Skeletal muscle tissue (tissue), 4 donors: ENCODE measurements around the gene PAXIP1. TPM values are rescaled to one million over a fixed set of nuclear protein-coding genes. Genes with fewer than 3 reads are reported as not detected.

Source experiments
- H3K27ac ChIP-seq: one replicate; pipeline ENCODE4 v1.7.0; 2013; ENCODE audit warnings: mild to moderate bottlenecking, low read depth, low read length, inconsistent platforms
- H3K27me3 ChIP-seq, 3 donors: one replicate each; pipeline ENCODE4 v1.7.0; 2013; ENCODE audit warnings: low read length in 3 of 3; ENCODE audit not compliant: control insufficient read depth in 3 of 3, insufficient read depth in 3 of 3
- H3K36me3 ChIP-seq, 3 donors: one replicate each; pipeline ENCODE4 v1.7.0; 2013; ENCODE audit warnings: low read length in 3 of 3; ENCODE audit not compliant: control insufficient read depth in 3 of 3, insufficient read depth in 3 of 3
- H3K4me1 ChIP-seq, 3 donors: one replicate each; pipeline ENCODE4 v1.7.0; 2013; ENCODE audit warnings: low read length in 3 of 3, mild to moderate bottlenecking in 3 of 3; ENCODE audit not compliant: control insufficient read depth in 3 of 3, insufficient read depth in 3 of 3
- H3K4me3 ChIP-seq, 3 donors: one replicate each; pipeline ENCODE4 v1.7.0; 2013; ENCODE audit warnings: low read length in 3 of 3
- H3K9ac ChIP-seq, 3 donors: one replicate each; pipeline ENCODE4 v1.7.0; 2013; ENCODE audit warnings: low read length in 3 of 3, mild to moderate bottlenecking in 3 of 3, moderate library complexity in 2 of 3, low read depth in 1 of 3
- H3K9me3 ChIP-seq, 3 donors: one replicate each; pipeline ENCODE4 v1.7.0; 2013; ENCODE audit warnings: low read length in 3 of 3; ENCODE audit not compliant: control insufficient read depth in 3 of 3
- total RNA-seq: library from RNA; depleted of rRNA; stranded (reverse); fragments of >200 nt; gene quantifications from one replicate; pipeline ENCODE4 v1.2.3, GENCODE V29; 2014
- donor health status: Osteomylitis.

Gene PAXIP1
- total RNA-seq, 1 donor from 2014 or later = 7.8 TPM

DNA sequence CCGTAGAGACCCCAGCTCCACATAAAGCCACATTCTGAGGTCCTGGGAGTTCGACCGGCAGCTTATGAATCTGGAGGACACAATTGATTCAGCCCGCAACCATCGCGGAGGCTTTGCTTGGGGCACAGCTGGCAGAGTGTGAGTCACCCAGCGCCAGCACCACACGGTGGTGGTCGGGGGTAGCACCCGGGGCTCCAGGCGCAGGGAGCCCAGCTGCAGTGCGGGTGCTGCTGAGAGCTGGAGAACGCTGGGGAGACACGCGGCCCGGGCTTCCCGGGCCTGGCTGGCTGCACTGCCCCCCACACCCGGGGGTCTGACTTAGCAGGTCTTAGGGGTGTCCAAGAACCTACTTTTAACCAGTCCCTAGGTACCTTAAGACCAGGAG, 87.9 kb downstream of the PAXIP1 start:
- H3K27ac ChIP-seq = no peak overlapping the region
- H3K9me3 ChIP-seq = peaks cover 0 to 5% (median 4%) of the 10 kb centered on the region in 3 donors
- H3K27me3 ChIP-seq = peaks cover 19 to 27% (median 24%) of the 10 kb centered on the region in 3 donors
- H3K4me3 ChIP-seq = no peak overlapping the region
- peaks cover 0 to 4% (median 2%) of the 10 kb centered on the region in 3 donors for H3K4me1 ChIP-seq
- no peak overlapping the region for H3K9ac ChIP-seq
- no peaks in the 10 kb centered on the region for H3K36me3 ChIP-seq

GRCh38 chr7:154914308-154914995, 88.5 kb downstream of the PAXIP1 start:
- H3K36me3 ChIP-seq = no peaks in the 10 kb centered on the region
- no peak overlapping the region for H3K27ac ChIP-seq
- peaks cover 0 to 4% (median 2%) of the 10 kb centered on the region in 3 donors for H3K4me1 ChIP-seq
- H3K9ac ChIP-seq = peak overlapping the region in 1 of 3 donors; percentile 16
- H3K9me3 ChIP-seq = peaks cover 0 to 5% (median 4%) of the 10 kb centered on the region in 3 donors
- peaks cover 23 to 28% (median 24%) of the 10 kb centered on the region in 3 donors for H3K27me3 ChIP-seq
- peak overlapping the region in 1 of 3 donors; percentile 56 for H3K4me3 ChIP-seq

GRCh38 chr7:154913638-154914307, 89.2 kb downstream of the PAXIP1 start:
- Histone ChIP-seq H3K4me1 (peaks cover 0 to 4% (median 2%) of the 10 kb centered on the region in 3 donors), H3K9ac (peak overlapping the region in 1 of 3 donors; percentile 45), H3K36me3 (no peaks in the 10 kb centered on the region), H3K4me3 (peak overlapping the region in 2 of 3 donors; percentile 50 to 56), H3K27me3 (peaks cover 27 to 31% (median 30%) of the 10 kb centered on the region in 3 donors), H3K27ac (no peak overlapping the region), H3K9me3 (peaks cover 0 to 5% (median 4%) of the 10 kb centered on the region in 3 donors)

- H3K4me1 ChIP-seq = peaks cover 0 to 4% (median 2%) of the 10 kb centered on the region in 3 donors
- H3K36me3 ChIP-seq = no peaks in the 10 kb centered on the region
- no peak overlapping the region for H3K4me3 ChIP-seq
- H3K9ac ChIP-seq = no peak overlapping the region
- H3K27ac ChIP-seq = no peak overlapping the region
- peaks cover 0 to 5% (median 4%) of the 10 kb centered on the region in 3 donors for H3K9me3 ChIP-seq
- peaks cover 27 to 31% (median 31%) of the 10 kb centered on the region in 3 donors for H3K27me3 ChIP-seq
Observed at GRCh38 chr7:154912871-154913637, 89.9 kb downstream of the PAXIP1 start.

DNA sequence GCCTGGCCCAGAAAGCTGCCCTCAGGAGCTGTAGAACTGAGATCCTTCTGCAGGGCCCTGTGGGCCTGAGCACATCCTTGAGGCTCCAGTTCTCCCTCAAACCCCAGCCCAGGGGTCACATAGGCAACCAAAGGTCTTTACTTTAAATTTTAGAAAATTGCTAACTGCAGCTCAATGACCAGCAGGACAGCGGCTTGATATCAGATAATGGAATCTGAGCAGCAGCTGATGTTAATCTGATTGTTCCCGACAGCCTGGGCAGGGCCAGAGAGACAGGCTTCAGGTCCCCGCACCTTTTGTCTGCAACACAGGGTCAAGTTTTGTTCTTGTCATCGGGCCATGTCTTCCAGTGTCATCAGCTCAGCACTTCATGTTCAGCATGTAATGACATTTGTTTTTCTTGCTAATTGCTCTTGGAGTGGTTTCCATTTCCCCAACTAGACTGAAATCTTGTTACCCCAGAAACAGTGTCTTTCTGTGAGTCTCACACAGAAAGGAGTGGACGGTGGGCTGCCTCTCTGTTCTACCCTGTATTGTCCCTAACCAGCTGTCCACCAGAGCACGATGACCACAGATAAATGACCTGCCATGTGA, 91.0 kb downstream of the PAXIP1 start:
- peaks cover 31 to 35% (median 32%) of the 10 kb centered on the region in 3 donors for H3K27me3 ChIP-seq
- H3K4me3 ChIP-seq = no peak overlapping the region
- H3K27ac ChIP-seq = no peak overlapping the region

DNA sequence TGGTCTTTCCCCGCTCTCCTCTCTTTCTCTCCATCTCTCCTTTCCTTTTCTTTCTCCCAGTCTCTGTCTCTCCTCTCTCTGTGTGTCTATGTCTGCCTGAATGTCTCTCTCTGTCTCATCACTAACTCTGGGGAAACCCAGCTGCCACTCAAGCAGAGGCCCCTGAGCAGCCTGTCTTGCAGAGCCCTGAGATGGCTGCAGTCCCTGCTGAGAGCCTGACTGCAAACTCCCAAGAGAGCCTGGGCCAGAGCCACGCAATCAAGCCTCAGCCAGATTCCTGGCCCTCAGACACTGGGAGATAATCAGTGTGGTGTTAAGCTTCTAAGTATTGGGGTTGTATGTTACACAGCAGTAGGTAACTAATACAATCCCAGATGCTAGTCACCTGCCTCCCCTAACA, 91.5 kb downstream of the PAXIP1 start:
- peaks cover 0 to 4% (median 2%) of the 10 kb centered on the region in 3 donors for H3K4me1 ChIP-seq
- no peak overlapping the region for H3K4me3 ChIP-seq
- H3K36me3 ChIP-seq = no peaks in the 10 kb centered on the region
- H3K27me3 ChIP-seq = peaks cover 26 to 32% (median 29%) of the 10 kb centered on the region in 3 donors
- H3K9ac ChIP-seq = no peak overlapping the region
- peaks cover 0 to 5% (median 4%) of the 10 kb centered on the region in 3 donors for H3K9me3 ChIP-seq
- no peak overlapping the region for H3K27ac ChIP-seq

More for the DNA sequence above, 91.0 kb downstream of the PAXIP1 start:
- peaks cover 0 to 4% (median 2%) of the 10 kb centered on the region in 3 donors for H3K4me1 ChIP-seq
- H3K9ac ChIP-seq = no peak overlapping the region
- H3K9me3 ChIP-seq = peaks cover 0 to 5% (median 4%) of the 10 kb centered on the region in 3 donors
- no peaks in the 10 kb centered on the region for H3K36me3 ChIP-seq

DNA sequence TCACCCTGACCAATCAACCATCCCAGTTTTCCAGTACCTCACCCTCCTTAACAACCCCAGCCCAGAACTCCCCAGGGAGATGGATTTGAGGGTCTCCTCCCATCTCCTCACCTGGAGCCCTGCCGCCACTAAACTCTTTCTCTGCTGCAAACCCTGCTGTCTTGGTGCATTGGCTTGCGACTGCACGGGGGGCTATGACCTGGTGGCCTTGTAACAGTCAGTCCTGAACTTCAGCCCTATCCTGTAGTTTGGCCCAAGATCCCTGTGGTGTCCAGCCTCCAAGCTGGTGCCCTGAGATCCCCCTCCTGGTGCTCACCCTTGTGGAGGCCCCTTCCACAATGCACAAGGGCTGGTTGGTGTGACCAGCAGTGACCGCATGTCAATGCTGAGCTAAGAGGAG, 91.9 kb downstream of the PAXIP1 start:
- H3K4me1 ChIP-seq = peaks cover 0 to 4% (median 2%) of the 10 kb centered on the region in 3 donors
- no peaks in the 10 kb centered on the region for H3K36me3 ChIP-seq
- no peak overlapping the region for H3K9ac ChIP-seq
- H3K27me3 ChIP-seq = peaks cover 25 to 28% (median 28%) of the 10 kb centered on the region in 3 donors
- H3K4me3 ChIP-seq = no peak overlapping the region
- peaks cover 0 to 5% (median 4%) of the 10 kb centered on the region in 3 donors for H3K9me3 ChIP-seq
- no peak overlapping the region for H3K27ac ChIP-seq

GRCh38 chr7:154910125-154910524, 92.8 kb downstream of the PAXIP1 start:
- Histone ChIP-seq H3K4me3 (no peak overlapping the region), H3K4me1 (peaks cover 0 to 4% (median 2%) of the 10 kb centered on the region in 3 donors), H3K27ac (no peak overlapping the region), H3K36me3 (no peaks in the 10 kb centered on the region), H3K9me3 (peaks cover 0 to 5% (median 4%) of the 10 kb centered on the region in 3 donors), H3K27me3 (peaks cover 18 to 20% (median 20%) of the 10 kb centered on the region in 3 donors), H3K9ac (no peak overlapping the region)
